ENCODE measurements around the gene ADAMTS18. TPM values are rescaled to one million over a fixed set of nuclear protein-coding genes. Genes with fewer than 3 reads are reported as not detected.
"Not testable (repeated sequence)": the region's sequence is repeated elsewhere in the genome, so short reads cannot be mapped to it uniquely, and the experiment has no call there.

The ADAMTS18 gene
- total and polyA plus RNA-seq, 2 experiments from 2014 or later = 2.7 to 5.5 TPM

DNA sequence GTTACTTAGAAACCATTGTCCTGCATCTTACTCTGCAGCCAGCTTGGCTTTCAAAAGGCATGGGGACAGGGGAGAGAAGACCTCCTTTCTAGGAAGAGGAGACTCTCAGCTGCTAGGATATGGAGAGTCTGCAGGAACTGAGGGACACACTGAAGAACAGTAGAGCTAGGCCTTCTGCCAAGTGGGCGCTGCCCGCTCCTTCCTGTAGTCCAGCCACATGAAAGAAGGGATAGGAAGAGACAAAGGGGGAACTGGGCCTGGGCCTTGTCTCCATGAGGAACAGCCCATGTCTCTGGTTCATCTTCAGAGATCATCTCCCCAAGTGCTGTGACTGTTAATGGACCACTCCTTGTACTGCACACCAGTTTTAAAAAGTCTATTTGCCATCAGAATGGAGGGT is 157.3 kb downstream of the ADAMTS18 start:
- Histone ChIP-seq H3K36me3 (replicated peaks; ENCODE audit: insufficient read depth, low read depth) (no peaks in the 10 kb centered on the region), H3K4me1 (ENCODE audit: insufficient read depth) (no peaks in the 10 kb centered on the region), H3K27ac (no peak overlapping the region), H4K20me1 (ENCODE audit: insufficient read depth, poor library complexity, severe bottlenecking) (no peaks in the 10 kb centered on the region), H3K4me3 (no peak overlapping the region), H3K9me2 (replicated peaks; ENCODE audit: insufficient read depth) (no peaks in the 10 kb centered on the region), H2AFZ (no peak overlapping the region), H3K79me2 (no peaks in the 10 kb centered on the region), H3K4me2 (no peak overlapping the region), H3K27me3 (peaks cover 4% of the 10 kb centered on the region), H3K9me3 (ENCODE audit: low read depth) (no peaks in the 10 kb centered on the region)
- DNase-seq (ENCODE audit: low spot score) = no peak
- 97% methylated on average over 2 of the region's 2 CpGs for WGBS (ENCODE audit: low lambda C conversion rate, missing lambda C conversion rate)
- TF ChIP-seq EZH2phosphoT487 (IDR thresholded peaks at IDR 0.05; ENCODE audit: low read depth, severe bottlenecking, unreplicated experiment) = no peak
- TF ChIP-seq CTCF (IDR thresholded peaks at IDR 0.05; ENCODE audit: poor library complexity) = no peak
- no peak for TF ChIP-seq EZH2 (IDR thresholded peaks at IDR 0.05; ENCODE audit: borderline replicate concordance)

DNA sequence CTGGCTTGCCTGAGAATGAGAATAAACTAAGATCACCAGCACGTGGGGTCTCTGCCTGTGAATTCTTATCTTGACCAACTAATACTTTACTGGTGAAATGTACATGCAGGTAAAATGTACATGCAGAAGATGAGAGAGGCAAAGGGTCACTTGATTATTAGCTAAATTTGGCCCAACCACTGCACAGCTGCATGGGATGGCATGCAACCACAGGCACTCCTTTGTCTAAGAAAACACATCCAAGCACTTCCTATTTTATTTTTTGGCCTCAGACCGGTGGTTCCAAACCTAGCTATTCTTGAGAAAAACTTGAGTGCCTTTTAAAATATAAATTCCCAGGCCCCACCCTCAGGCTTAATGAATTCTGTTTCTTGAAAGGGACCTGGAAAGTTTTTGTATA is 157.7 kb downstream of the ADAMTS18 start:
- TF ChIP-seq EZH2 (IDR thresholded peaks at IDR 0.05; ENCODE audit: borderline replicate concordance) (no peak), CTCF (IDR thresholded peaks at IDR 0.05; ENCODE audit: poor library complexity) (no peak), EZH2phosphoT487 (IDR thresholded peaks at IDR 0.05; ENCODE audit: low read depth, severe bottlenecking, unreplicated experiment) (no peak)
- no peak overlapping the region for H2AFZ ChIP-seq
- no peak for DNase-seq (ENCODE audit: low spot score)
- no peaks in the 10 kb centered on the region for H3K36me3 ChIP-seq (replicated peaks; ENCODE audit: insufficient read depth, low read depth)
- H3K79me2 ChIP-seq = no peaks in the 10 kb centered on the region
- 89% methylated on average over 2 of the region's 2 CpGs for WGBS (ENCODE audit: low lambda C conversion rate, missing lambda C conversion rate)
- no peak overlapping the region for H3K4me3 ChIP-seq
- H3K9me2 ChIP-seq (replicated peaks; ENCODE audit: insufficient read depth) = no peaks in the 10 kb centered on the region
- no peaks in the 10 kb centered on the region for H3K4me1 ChIP-seq (ENCODE audit: insufficient read depth)
- no peak overlapping the region for H3K4me2 ChIP-seq
- no peak overlapping the region for H3K27ac ChIP-seq
- H4K20me1 ChIP-seq (ENCODE audit: insufficient read depth, poor library complexity, severe bottlenecking) = no peaks in the 10 kb centered on the region
- H3K9me3 ChIP-seq (ENCODE audit: low read depth) = no peaks in the 10 kb centered on the region
- peaks cover 4% of the 10 kb centered on the region for H3K27me3 ChIP-seq

- Histone ChIP-seq H3K27ac (no peak overlapping the region), H3K4me1 (ENCODE audit: insufficient read depth) (no peaks in the 10 kb centered on the region), H2AFZ (no peak overlapping the region), H3K36me3 (replicated peaks; ENCODE audit: insufficient read depth, low read depth) (no peaks in the 10 kb centered on the region), H3K4me3 (no peak overlapping the region), H3K27me3 (peaks cover 4% of the 10 kb centered on the region), H3K4me2 (no peak overlapping the region), H3K79me2 (no peaks in the 10 kb centered on the region), H3K9me2 (replicated peaks; ENCODE audit: insufficient read depth) (no peaks in the 10 kb centered on the region), H4K20me1 (ENCODE audit: insufficient read depth, poor library complexity, severe bottlenecking) (no peaks in the 10 kb centered on the region), H3K9me3 (ENCODE audit: low read depth) (no peaks in the 10 kb centered on the region)
- DNase-seq (ENCODE audit: low spot score) = no peak
- WGBS (ENCODE audit: low lambda C conversion rate, missing lambda C conversion rate) = 94% methylated on average over 2 of the region's 2 CpGs
- TF ChIP-seq EZH2 (IDR thresholded peaks at IDR 0.05; ENCODE audit: borderline replicate concordance) (no peak), EZH2phosphoT487 (IDR thresholded peaks at IDR 0.05; ENCODE audit: low read depth, severe bottlenecking, unreplicated experiment) (no peak), CTCF (IDR thresholded peaks at IDR 0.05; ENCODE audit: poor library complexity) (no peak)
These were observed 158.2 kb downstream of the ADAMTS18 start for GRCh38 chr16:77276661-77277060.

DNA sequence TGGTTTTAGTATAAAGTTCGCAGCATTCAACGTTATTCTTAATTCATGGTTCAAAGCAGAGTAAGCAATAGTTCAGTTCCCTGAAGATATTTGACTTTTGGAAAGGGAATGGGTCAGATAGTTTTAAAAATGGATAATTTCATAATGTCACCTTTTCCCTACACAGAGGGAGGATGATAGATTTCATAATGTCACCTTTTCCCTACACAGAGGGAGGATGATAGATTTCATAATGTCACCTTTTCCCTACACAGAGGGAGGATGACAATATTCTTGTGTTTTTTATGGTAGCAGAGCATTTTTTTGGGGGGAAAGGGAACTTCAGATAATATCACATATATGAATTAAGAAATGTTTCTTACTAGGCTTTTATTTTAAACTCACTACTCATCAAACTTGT is 159.5 kb downstream of the ADAMTS18 start:
- H3K9me2 ChIP-seq (replicated peaks; ENCODE audit: insufficient read depth) = not testable (repeated sequence)
- WGBS (ENCODE audit: low lambda C conversion rate, missing lambda C conversion rate) = 93% methylated on average over 2 of the region's 2 CpGs

More for the DNA sequence above, 159.5 kb downstream of the ADAMTS18 start:
- H3K36me3 ChIP-seq (replicated peaks; ENCODE audit: insufficient read depth, low read depth); H3K79me2 ChIP-seq; H3K4me2 ChIP-seq; DNase-seq (ENCODE audit: low spot score); H4K20me1 ChIP-seq (ENCODE audit: insufficient read depth, poor library complexity, severe bottlenecking); H3K4me1 ChIP-seq (ENCODE audit: insufficient read depth); H2AFZ ChIP-seq; H3K4me3 ChIP-seq; H3K9me3 ChIP-seq (ENCODE audit: low read depth); H3K27ac ChIP-seq; H3K27me3 ChIP-seq: not testable (repeated sequence)

All from hepatocyte (in vitro differentiated cells).